ENCODE data around the gene CRADD. TPM values are rescaled to one million over a fixed set of nuclear protein-coding genes. Genes with fewer than 3 reads are reported as not detected.

The CRADD gene
- total RNA-seq, 1 experiment from 2014 or later: 7.6 TPM

DNA sequence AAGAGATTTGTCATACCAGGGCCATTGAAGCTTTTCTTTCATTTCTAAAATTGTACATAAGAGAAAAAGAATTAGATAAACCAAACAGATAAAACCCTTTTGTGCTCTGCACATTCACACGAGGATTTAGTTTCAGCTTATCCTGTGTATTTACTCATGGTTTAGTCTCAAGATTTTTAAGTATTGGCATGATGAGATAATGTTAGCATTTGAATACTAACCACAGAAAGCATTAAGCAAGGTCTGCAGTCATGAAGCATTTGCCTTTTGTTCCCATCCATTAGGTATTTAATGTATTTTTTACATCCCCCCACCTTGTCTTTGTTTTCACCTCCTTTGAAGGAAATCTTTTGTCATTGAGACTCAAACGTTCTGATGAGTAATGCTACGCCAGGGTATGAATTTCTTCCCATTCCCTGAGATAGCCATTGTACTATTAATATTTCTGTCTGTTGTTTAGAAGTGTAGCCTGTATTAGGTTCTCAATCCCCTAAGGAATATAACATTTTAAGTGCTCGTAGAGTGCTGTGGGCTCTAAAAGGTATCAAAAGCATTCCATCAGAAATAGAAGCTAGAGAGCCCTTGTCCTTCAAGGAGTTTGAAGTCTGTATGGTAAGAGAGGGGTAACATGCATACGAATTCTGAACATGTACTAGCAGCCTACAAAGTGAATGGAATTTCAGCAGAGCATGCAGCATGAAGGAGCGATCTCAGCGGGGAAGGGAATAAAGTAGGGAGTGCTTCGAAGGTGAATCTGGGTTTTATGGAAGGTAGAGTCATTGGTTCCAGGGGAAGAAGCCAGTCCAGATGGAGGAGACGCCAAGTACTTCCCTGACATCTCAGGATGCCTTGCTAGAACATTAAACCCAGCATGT lies 22.3 kb downstream of the CRADD start:
- no peak overlapping the region for H4K91ac ChIP-seq (ENCODE audit: insufficient read length, low read depth, low read length)
- no peak overlapping the region for H3T11ph ChIP-seq (ENCODE audit: low read length)
- no peak overlapping the region for H3K23ac ChIP-seq (ENCODE audit: insufficient read length, low read depth, low read length)
- no peak overlapping the region for H3K9ac ChIP-seq (ENCODE audit: extremely low read depth, insufficient read length, low read length)
- H3K23me2 ChIP-seq (ENCODE audit: insufficient read length, low read depth, low read length, poor library complexity, severe bottlenecking): no peaks in the 10 kb centered on the region
- H3K79me2 ChIP-seq (ENCODE audit: insufficient read depth, low read length): no peaks in the 10 kb centered on the region
- no peak overlapping the region for H2AFZ ChIP-seq (ENCODE audit: low read length)
- peaks cover 0 to 3% of the 10 kb centered on the region in 2 experiments; a peak in 2 of 5 replicates for H3K9me3 Mint-ChIP-seq
- no CpG with 5 or more reads among the region's 9 CpGs for WGBS (ENCODE audit: extremely low coverage, insufficient read length, low lambda C conversion rate)
- no peak overlapping the region for H2BK20ac ChIP-seq (ENCODE audit: low read depth, low read length, poor library complexity, severe bottlenecking)
- no peak overlapping the region for H3K56ac ChIP-seq (ENCODE audit: insufficient read length, low read depth, low read length)
- no peaks in the 10 kb centered on the region for H3K79me1 ChIP-seq (ENCODE audit: insufficient read depth, low read depth, low read length, poor library complexity, severe bottlenecking)
- peak overlapping the region; percentile 72 to 96 (median 81) for H3K27ac Mint-ChIP-seq
- H2BK12ac ChIP-seq (ENCODE audit: insufficient read length, low read depth, low read length): no peak overlapping the region
- no peaks in the 10 kb centered on the region for H3K9me3 ChIP-seq (ENCODE audit: control insufficient read depth, low read depth, low read length)
- H3K4me1 ChIP-seq (ENCODE audit: insufficient read depth, low read length): peaks cover 11% of the 10 kb centered on the region; the same call in 1 of the 2 replicates
- peak overlapping the region; percentile 2 to 16; a peak in 3 of 5 replicates for H3K4me3 Mint-ChIP-seq
- H3K4me2 ChIP-seq (ENCODE audit: insufficient read depth, insufficient read length, low read length): peak overlapping the region; percentile 55
- no peak overlapping the region for H2BK15ac ChIP-seq (ENCODE audit: low read depth, low read length)
- H3K27ac ChIP-seq (ENCODE audit: insufficient read length, low read depth, low read length): peak overlapping the region; percentile 78
- no peaks in the 10 kb centered on the region for H3K27me3 ChIP-seq (ENCODE audit: insufficient read depth, low read length)
- H3K4ac ChIP-seq (ENCODE audit: low read depth, low read length): no peak overlapping the region
- no peak overlapping the region for H3K18ac ChIP-seq (ENCODE audit: insufficient read length, low read depth, low read length)
- no peak for DNase-seq
- H3K36me3 Mint-ChIP-seq (ENCODE audit: insufficient read depth in 1 of 3, low read depth in 3 of 3): no peaks in the 10 kb centered on the region
- H2BK120ac ChIP-seq (ENCODE audit: low read depth, low read length, poor library complexity, severe bottlenecking): no peak overlapping the region
- no peaks in the 10 kb centered on the region for H3K27me3 Mint-ChIP-seq (ENCODE audit: low read depth)
- no peaks in the 10 kb centered on the region for H4K20me1 ChIP-seq (ENCODE audit: control insufficient read depth, insufficient read depth, insufficient read length)
- H3K14ac ChIP-seq (ENCODE audit: insufficient read depth, low read length): 0 out of 2 replicates have a peak overlapping the region, but pooled peaks have one; percentile 26
- no peak overlapping the region for H4K5ac ChIP-seq (ENCODE audit: insufficient read length, low read depth, low read length)
- TF ChIP-seq, protein P1, sequence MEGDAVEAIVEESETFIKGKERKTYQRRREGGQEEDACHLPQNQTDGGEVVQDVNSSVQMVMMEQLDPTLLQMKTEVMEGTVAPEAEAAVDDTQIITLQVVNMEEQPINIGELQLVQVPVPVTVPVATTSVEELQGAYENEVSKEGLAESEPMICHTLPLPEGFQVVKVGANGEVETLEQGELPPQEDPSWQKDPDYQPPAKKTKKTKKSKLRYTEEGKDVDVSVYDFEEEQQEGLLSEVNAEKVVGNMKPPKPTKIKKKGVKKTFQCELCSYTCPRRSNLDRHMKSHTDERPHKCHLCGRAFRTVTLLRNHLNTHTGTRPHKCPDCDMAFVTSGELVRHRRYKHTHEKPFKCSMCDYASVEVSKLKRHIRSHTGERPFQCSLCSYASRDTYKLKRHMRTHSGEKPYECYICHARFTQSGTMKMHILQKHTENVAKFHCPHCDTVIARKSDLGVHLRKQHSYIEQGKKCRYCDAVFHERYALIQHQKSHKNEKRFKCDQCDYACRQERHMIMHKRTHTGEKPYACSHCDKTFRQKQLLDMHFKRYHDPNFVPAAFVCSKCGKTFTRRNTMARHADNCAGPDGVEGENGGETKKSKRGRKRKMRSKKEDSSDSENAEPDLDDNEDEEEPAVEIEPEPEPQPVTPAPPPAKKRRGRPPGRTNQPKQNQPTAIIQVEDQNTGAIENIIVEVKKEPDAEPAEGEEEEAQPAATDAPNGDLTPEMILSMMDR (conservative IDR thresholded peaks at IDR 0.05): no peak
- H2BK5ac ChIP-seq (ENCODE audit: insufficient read length, low read length): no peak overlapping the region
- peak overlapping the region; percentile 85 for H2AK5ac ChIP-seq (ENCODE audit: insufficient read length, low read length)
- peaks cover 56 to 61% of the 10 kb centered on the region in 2 experiments for H3K4me1 Mint-ChIP-seq
- no peak overlapping the region for H4K8ac ChIP-seq (replicated peaks; ENCODE audit: insufficient read length, low read depth, low read length)

All from H9 (cell line).